K562 (cell line): Measurements from ENCODE around the gene RAB4B. TPM values are rescaled to one million over a fixed set of nuclear protein-coding genes. Genes with fewer than 3 reads are reported as not detected.

Experiments
- ATAC-seq: fragments of 200-7000 bp; cut with Tn5 transposase; 3 replicates; pipeline ENCODE4 v1.9.1; 2020; ENCODE audit warnings: moderate library complexity
- BruUV-seq: library from RNA; stranded (reverse); fragments of 400-500 nt; replicated peaks from 2 replicates; lab custom pipeline; 2021; lab: Mats Ljungman, UMichigan
- CTCF ChIA-PET: fragments of 300-600 bp; formaldehyde crosslinking; extraction: SDS; loops from one replicate; lab custom pipeline; 2021; ENCODE audit warnings: low intra/inter-chr PET ratio; lab: Yijun Ruan, JAX
- POLR2A ChIA-PET: fragments of 300-600, 350-650 bp; sonication (Branson Sonifier 250); formaldehyde crosslinking; extraction: SDS; loops from one replicate; lab custom pipeline; 2021; ENCODE audit warnings: antibody characterized with exemption, inconsistent platforms; lab: Yijun Ruan, JAX
- DNase-seq, 4 experiments: peaks; one replicate each; pipeline versions ENCODE4 v3.0.0 to v3.0.0-alpha.2; 2011 to 2018; ENCODE audit warnings: low spot score in 3 of 4, mixed read lengths in 3 of 4; ENCODE audit errors: extremely low read depth in 1 of 4
- FAIRE-seq: peaks from 2 replicates; lab custom pipeline; 2011; peaks lifted over from hg19 to GRCh38; lab: Jason Lieb, UNC
- H2AFZ ChIP-seq: 2 replicates; pipeline ENCODE4 v1.6.0; 2011; ENCODE audit warnings: low read depth, low read length, control low read depth, inconsistent platforms
- H3K27ac ChIP-seq: fragments of 200-600 bp; 3 replicates; pipeline ENCODE4 v1.8.0; 2011; ENCODE audit warnings: low read depth, mild to moderate bottlenecking, control low read depth, inconsistent platforms, low read length, moderate library complexity, mixed read lengths; ENCODE audit errors: extremely low read depth
- H3K27me3 ChIP-seq, 2 experiments: fragments of 300-600 bp in 1 of 2; 2 replicates in 1 of 2; 3 replicates in 1 of 2; pipeline versions ENCODE4 v1.6.0 to v1.8.0; 2011; ENCODE audit warnings: inconsistent platforms in 2 of 2, low read length in 2 of 2, mild to moderate bottlenecking in 1 of 2, mixed read lengths in 1 of 2, moderate library complexity in 1 of 2; ENCODE audit not compliant: control insufficient read depth in 2 of 2, insufficient read depth in 2 of 2
- H3K36me3 ChIP-seq: fragments of 300-600 bp; 3 replicates; pipeline ENCODE4 v1.8.0; 2011; ENCODE audit warnings: mild to moderate bottlenecking, low read length, inconsistent platforms; ENCODE audit not compliant: control insufficient read depth, insufficient read depth
- H3K4me1 ChIP-seq, 2 experiments: fragments of 200-600 bp in 1 of 2; replicated peaks in 1 of 2; 2 replicates in 1 of 2; 3 replicates in 1 of 2; pipeline versions ENCODE4 v1.5.1 to v1.8.0; 2011; ENCODE audit warnings: inconsistent platforms in 2 of 2, low read length in 2 of 2, mild to moderate bottlenecking in 1 of 2, mixed read lengths in 1 of 2, moderate library complexity in 1 of 2; ENCODE audit not compliant: control insufficient read depth in 2 of 2, insufficient read depth in 2 of 2
- H3K4me2 ChIP-seq: 2 replicates; pipeline ENCODE4 v1.6.1; 2011; ENCODE audit warnings: low read length, control low read depth, inconsistent platforms, mixed read lengths; ENCODE audit not compliant: insufficient read depth
- H3K4me3 ChIP-seq: fragments of 200-600 bp; sonication (generic), shearing (Covaris generic); 2 replicates; pipeline ENCODE4 v1.5.1; 2016; ENCODE audit warnings: control low read depth, inconsistent platforms
- H3K79me2 ChIP-seq: fragments of 200-600 bp; 3 replicates; pipeline ENCODE4 v1.8.0; 2011; ENCODE audit warnings: low read length, inconsistent platforms; ENCODE audit not compliant: control insufficient read depth, insufficient read depth
- H3K9ac ChIP-seq, 2 experiments: 2 replicates each; pipeline versions ENCODE4 v1.6.0 to v1.6.1; 2011; ENCODE audit warnings: low read depth in 2 of 2, low read length in 2 of 2, control low read depth in 1 of 2, inconsistent platforms in 1 of 2, mild to moderate bottlenecking in 1 of 2, mixed read lengths in 1 of 2; ENCODE audit not compliant: insufficient read depth in 1 of 2
- H3K9me1 ChIP-seq: one replicate; pipeline ENCODE4 v1.6.0; 2011; ENCODE audit warnings: inconsistent platforms, mild to moderate bottlenecking, low read length, moderate library complexity; ENCODE audit not compliant: control insufficient read depth, insufficient read depth
- H3K9me3 ChIP-seq: replicated peaks from 2 replicates; pipeline ENCODE4 v1.5.1; 2011; ENCODE audit warnings: low read depth, low read length, inconsistent platforms; ENCODE audit not compliant: control insufficient read depth, insufficient read depth
- H4K20me1 ChIP-seq: replicated peaks from 2 replicates; pipeline ENCODE4 v1.6.1; 2011; ENCODE audit warnings: low read length, inconsistent platforms, mixed read lengths; ENCODE audit not compliant: control insufficient read depth, insufficient read depth
- BDP1 ChIP-seq: IDR thresholded peaks from 3 replicates; pipeline ENCODE4 v1.6.1; 2011; ENCODE audit not compliant: insufficient read length, insufficient read depth
- EGR1 ChIP-seq: fragments of 450-650 bp; conservative IDR thresholded peaks from 2 replicates; pipeline ENCODE4 v1.6.1; 2017; ENCODE audit warnings: mild to moderate bottlenecking
- EWSR1 ChIP-seq: fragments of 450-650 bp; IDR thresholded peaks from 2 replicates; pipeline ENCODE4 v1.6.1; 2018; ENCODE audit warnings: borderline replicate concordance, mild to moderate bottlenecking, low read depth, moderate library complexity; ENCODE audit not compliant: partially characterized antibody
- KAT8 ChIP-seq: fragments of 450-650 bp; IDR thresholded peaks from 2 replicates; pipeline ENCODE4 v1.6.1; 2016; ENCODE audit warnings: low read depth, mild to moderate bottlenecking
- STAT5A ChIP-seq: IDR thresholded peaks from 2 replicates; pipeline ENCODE4 v1.6.1; 2012; ENCODE audit warnings: low read length, inconsistent platforms, borderline replicate concordance
- ZNF551 ChIP-seq: fragments of 250-450 bp; sonication (Bioruptor Pico); IDR thresholded peaks from 2 replicates; pipeline ENCODE4 v1.5.0; 2021; ENCODE audit warnings: mild to moderate bottlenecking, moderate library complexity
- ZNF583 ChIP-seq: fragments of 250-450 bp; sonication (Bioruptor Pico); IDR thresholded peaks from 2 replicates; pipeline ENCODE4 v1.4.0; 2020
- WGBS: fragments of 100-300 bp; shearing (Covaris generic); methylation state at CpG from one replicate; pipeline ENCODE4 v1.1.6; 2016; ENCODE audit warnings: low coverage, mixed read lengths; ENCODE audit not compliant: insufficient coverage; ENCODE audit errors: missing lambda C conversion rate; 5-methylcytosine and 5-hydroxymethylcytosine counted together
- in situ Hi-C: fragments of 300-500 bp; cut with MboI; formaldehyde crosslinking; loops from 4 replicates; pipeline ENCODE4 v1.15.0; 2018; ENCODE audit warnings: inconsistent platforms, mixed read lengths
- intact Hi-C: fragments of 100-400 bp; cut with micrococcal nuclease; formaldehyde crosslinking; loops from 2 replicates; pipeline ENCODE4 v1.14.2; 2022
- polyA plus RNA-seq, 8 experiments: library from polyadenylated mRNA; depleted of rRNA in 4 of 8; stranded (reverse) in 5 of 8; unstranded in 3 of 8; fragments of >200 nt; fragmentation: Nextera tagmentation in 2 of 8; fragmentation: Illumina TruSeq in 1 of 8; extraction: Ambion mirVana in 2 of 8; extraction: Trizol in 1 of 8; gene quantifications; 2 replicates each; pipeline versions ENCODE4 v1.2.1 to v1.2.3, GENCODE V29; 2011 to 2014; ENCODE audit warnings: inconsistent platforms in 1 of 8, missing spikeins in 1 of 8
- total RNA-seq, 7 experiments: library from RNA; depleted of rRNA in 6 of 7; stranded (reverse); fragments of >200 nt in 6 of 7; fragmentation: Illumina TruSeq in 2 of 7; extraction: Trizol in 2 of 7; gene quantifications; 2 replicates each; pipeline versions ENCODE4 v1.2.1 to v1.2.3, GENCODE V29; 2011 to 2021; ENCODE audit warnings: low replicate concordance in 1 of 7
- TF ChIP-seq, protein P1 (sequence below): sonication (generic); formaldehyde crosslinking; IDR thresholded peaks from 2 replicates; pipeline ENCODE4 v1.8.0; 2022; ENCODE audit warnings: mild to moderate bottlenecking, missing genetic modification reagents, borderline replicate concordance
- TF ChIP-seq, protein P2 (sequence below): fragments of 200-400 bp; formaldehyde crosslinking; IDR thresholded peaks from 2 replicates; pipeline ENCODE4 v1.6.1; 2017; ENCODE audit warnings: mild to moderate bottlenecking, low read depth, low read length, moderate library complexity
- TF ChIP-seq, protein P3 (sequence below), 3 experiments: IDR thresholded peaks in 2 of 3; conservative IDR thresholded peaks in 1 of 3; 2 replicates each; pipeline ENCODE4 v1.5.1; 2011 to 2012; ENCODE audit warnings: low read length in 3 of 3, mild to moderate bottlenecking in 3 of 3, control low read depth in 2 of 3, improper control_type of control experiment in 1 of 3, inconsistent platforms in 1 of 3, low read depth in 1 of 3, mixed read lengths in 1 of 3, moderate library complexity in 1 of 3; ENCODE audit not compliant: insufficient read depth in 2 of 3
- TF ChIP-seq, protein P4 (sequence below): IDR thresholded peaks from 2 replicates; pipeline ENCODE4 v1.6.1; 2011; ENCODE audit warnings: borderline replicate concordance, low read depth, mild to moderate bottlenecking, moderate library complexity, low read length; ENCODE audit not compliant: insufficient read depth, poor library complexity, severe bottlenecking

RAB4B gene
- total and polyA plus RNA-seq, 9 of the 15 experiments (the other 6 are each of a cell fraction or from before 2014, with no cell fraction given) = 0.28 to 20.4 (median 9.0) TPM

DNA sequence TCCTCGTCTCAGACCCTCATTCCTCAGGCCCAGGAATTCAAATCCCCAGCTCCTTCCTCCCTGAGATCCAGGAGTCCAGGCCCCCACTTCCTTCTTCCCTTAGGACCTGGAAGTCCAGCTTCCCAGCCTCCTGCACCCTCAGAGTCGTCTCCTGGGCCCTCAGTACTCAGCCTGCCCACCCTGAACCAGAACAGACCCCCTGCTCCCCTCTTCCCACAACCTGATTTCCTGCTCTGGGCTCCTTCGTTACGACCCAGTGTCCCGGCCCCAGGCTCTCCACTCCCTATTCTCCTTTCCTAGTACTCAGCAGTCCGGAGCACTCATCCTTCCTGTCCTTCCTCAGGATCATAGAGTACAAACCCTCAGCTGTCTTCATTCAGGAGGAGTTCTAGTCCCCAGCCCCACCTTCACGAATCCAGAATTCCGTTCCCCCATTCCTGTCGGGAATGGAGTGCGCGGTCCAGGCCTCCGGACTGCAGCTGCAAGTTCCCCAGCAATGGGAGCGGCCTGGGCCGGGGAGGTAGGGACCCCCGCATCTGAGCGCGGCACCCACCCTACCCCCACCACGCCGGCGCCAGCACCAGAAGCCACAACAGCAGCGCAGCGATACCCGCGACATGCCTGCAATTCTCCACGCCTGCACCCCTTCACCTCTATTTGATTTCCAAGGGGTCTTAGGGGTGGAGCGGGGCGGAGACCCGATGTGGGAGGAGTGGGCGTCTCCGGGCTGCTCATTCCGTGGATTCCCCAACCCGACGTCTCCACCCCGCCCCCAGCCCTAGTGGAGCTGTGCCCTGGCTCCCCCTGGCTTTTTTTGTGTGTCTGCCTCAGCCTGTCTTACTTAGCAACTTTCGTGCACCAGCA, 33.7 kb downstream of the RAB4B start:
- no TSS peak for BruUV-seq
- Histone ChIP-seq H3K4me2 (peak overlapping the region; percentile 27), H4K20me1 (peaks cover 8% of the 10 kb centered on the region), H3K9me1 (peaks cover 5% of the 10 kb centered on the region), H3K4me3 (peak overlapping the region; percentile 17), H3K4me1 (peaks cover 19 to 53% of the 10 kb centered on the region in 2 experiments; a peak in 4 of 5 replicates), H3K27me3 (no peaks in the 10 kb centered on the region), H3K36me3 (peaks cover 30% of the 10 kb centered on the region), H3K79me2 (peaks cover 14% of the 10 kb centered on the region), H2AFZ (peak overlapping the region; percentile 53; the same call in 1 of the 2 replicates), H3K9ac (peak overlapping the region; percentile 67 to 90), H3K9me3 (no peaks in the 10 kb centered on the region), H3K27ac (peak overlapping the region; percentile 81)
- POLR2A ChIA-PET = interaction anchor here (0.6 to 1.4 kb wide), 9 partner anchors 9 to 150 kb away, joined by 3 to 4 read pairs (median 3); partner anchors contain the start of genes EGLN2 and RAB4B
- in situ Hi-C loops (loop anchor here (5.0 kb wide), 1 partner anchor 321 kb away; no protein-coding TSS in a partner anchor), intact Hi-C loops (no loop called here)
- 51% methylated on average over 10 of the region's 35 CpGs for WGBS
- CTCF ChIA-PET = no interaction called here
- FAIRE-seq (no peak), DNase-seq (peak in 3 of 4 experiments; percentile 27 to 39 (median 28)), ATAC-seq (no peak)
- TF ChIP-seq, protein P1, sequence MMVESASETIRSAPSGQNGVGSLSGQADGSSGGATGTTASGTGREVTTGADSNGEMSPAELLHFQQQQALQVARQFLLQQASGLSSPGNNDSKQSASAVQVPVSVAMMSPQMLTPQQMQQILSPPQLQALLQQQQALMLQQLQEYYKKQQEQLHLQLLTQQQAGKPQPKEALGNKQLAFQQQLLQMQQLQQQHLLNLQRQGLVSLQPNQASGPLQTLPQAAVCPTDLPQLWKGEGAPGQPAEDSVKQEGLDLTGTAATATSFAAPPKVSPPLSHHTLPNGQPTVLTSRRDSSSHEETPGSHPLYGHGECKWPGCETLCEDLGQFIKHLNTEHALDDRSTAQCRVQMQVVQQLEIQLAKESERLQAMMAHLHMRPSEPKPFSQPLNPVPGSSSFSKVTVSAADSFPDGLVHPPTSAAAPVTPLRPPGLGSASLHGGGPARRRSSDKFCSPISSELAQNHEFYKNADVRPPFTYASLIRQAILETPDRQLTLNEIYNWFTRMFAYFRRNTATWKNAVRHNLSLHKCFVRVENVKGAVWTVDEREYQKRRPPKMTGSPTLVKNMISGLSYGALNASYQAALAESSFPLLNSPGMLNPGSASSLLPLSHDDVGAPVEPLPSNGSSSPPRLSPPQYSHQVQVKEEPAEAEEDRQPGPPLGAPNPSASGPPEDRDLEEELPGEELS = no peak
- TF ChIP-seq BDP1 (no peak), KAT8 (no peak), EGR1 (peak; percentile 40), STAT5A (no peak), EWSR1 (no peak), ZNF551 (no peak), ZNF583 (CRISPR knock-in tag) (no peak)
- TF ChIP-seq, protein P2, sequence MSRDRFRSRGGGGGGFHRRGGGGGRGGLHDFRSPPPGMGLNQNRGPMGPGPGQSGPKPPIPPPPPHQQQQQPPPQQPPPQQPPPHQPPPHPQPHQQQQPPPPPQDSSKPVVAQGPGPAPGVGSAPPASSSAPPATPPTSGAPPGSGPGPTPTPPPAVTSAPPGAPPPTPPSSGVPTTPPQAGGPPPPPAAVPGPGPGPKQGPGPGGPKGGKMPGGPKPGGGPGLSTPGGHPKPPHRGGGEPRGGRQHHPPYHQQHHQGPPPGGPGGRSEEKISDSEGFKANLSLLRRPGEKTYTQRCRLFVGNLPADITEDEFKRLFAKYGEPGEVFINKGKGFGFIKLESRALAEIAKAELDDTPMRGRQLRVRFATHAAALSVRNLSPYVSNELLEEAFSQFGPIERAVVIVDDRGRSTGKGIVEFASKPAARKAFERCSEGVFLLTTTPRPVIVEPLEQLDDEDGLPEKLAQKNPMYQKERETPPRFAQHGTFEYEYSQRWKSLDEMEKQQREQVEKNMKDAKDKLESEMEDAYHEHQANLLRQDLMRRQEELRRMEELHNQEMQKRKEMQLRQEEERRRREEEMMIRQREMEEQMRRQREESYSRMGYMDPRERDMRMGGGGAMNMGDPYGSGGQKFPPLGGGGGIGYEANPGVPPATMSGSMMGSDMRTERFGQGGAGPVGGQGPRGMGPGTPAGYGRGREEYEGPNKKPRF = no peak
- TF ChIP-seq, protein P3, sequence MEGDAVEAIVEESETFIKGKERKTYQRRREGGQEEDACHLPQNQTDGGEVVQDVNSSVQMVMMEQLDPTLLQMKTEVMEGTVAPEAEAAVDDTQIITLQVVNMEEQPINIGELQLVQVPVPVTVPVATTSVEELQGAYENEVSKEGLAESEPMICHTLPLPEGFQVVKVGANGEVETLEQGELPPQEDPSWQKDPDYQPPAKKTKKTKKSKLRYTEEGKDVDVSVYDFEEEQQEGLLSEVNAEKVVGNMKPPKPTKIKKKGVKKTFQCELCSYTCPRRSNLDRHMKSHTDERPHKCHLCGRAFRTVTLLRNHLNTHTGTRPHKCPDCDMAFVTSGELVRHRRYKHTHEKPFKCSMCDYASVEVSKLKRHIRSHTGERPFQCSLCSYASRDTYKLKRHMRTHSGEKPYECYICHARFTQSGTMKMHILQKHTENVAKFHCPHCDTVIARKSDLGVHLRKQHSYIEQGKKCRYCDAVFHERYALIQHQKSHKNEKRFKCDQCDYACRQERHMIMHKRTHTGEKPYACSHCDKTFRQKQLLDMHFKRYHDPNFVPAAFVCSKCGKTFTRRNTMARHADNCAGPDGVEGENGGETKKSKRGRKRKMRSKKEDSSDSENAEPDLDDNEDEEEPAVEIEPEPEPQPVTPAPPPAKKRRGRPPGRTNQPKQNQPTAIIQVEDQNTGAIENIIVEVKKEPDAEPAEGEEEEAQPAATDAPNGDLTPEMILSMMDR (IDR thresholded peaks at IDR 0.05 in 2 of 3, conservative IDR thresholded peaks at IDR 0.05 in 1 of 3; ENCODE audit: insufficient read depth in 2 of 3, low read depth in 1 of 3, low read length in 3 of 3) = peak in 2 of 3 experiments; percentile 6 to 12; a peak in 1 of 6 replicates
- TF ChIP-seq, protein P4, sequence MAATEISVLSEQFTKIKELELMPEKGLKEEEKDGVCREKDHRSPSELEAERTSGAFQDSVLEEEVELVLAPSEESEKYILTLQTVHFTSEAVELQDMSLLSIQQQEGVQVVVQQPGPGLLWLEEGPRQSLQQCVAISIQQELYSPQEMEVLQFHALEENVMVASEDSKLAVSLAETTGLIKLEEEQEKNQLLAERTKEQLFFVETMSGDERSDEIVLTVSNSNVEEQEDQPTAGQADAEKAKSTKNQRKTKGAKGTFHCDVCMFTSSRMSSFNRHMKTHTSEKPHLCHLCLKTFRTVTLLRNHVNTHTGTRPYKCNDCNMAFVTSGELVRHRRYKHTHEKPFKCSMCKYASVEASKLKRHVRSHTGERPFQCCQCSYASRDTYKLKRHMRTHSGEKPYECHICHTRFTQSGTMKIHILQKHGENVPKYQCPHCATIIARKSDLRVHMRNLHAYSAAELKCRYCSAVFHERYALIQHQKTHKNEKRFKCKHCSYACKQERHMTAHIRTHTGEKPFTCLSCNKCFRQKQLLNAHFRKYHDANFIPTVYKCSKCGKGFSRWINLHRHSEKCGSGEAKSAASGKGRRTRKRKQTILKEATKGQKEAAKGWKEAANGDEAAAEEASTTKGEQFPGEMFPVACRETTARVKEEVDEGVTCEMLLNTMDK = peak; percentile 51
